HEK293T (cell line): ENCODE results near the gene MRPL55.
A peak's percentile ranks its signal among the peaks of the same experiment; 100 is the strongest.

Experiments
- CTCF ChIA-PET: fragments of 350-600 bp; formaldehyde crosslinking; extraction: SDS; loops from one replicate; lab custom pipeline; 2021; ENCODE audit warnings: antibody characterized with exemption, inconsistent platforms; lab: Yijun Ruan, JAX
- POLR2A ChIA-PET: fragments of 350-600 bp; formaldehyde crosslinking; extraction: SDS; loops from one replicate; lab custom pipeline; 2020; ENCODE audit warnings: antibody characterized with exemption, inconsistent platforms; lab: Yijun Ruan, JAX
- DNase-seq: peaks from one replicate; pipeline ENCODE4 v3.0.0; 2012; ENCODE audit warnings: mixed read lengths; ENCODE audit errors: extremely low spot score
- ARNT ChIP-seq: fragments of 450-650 bp; IDR thresholded peaks from 2 replicates; pipeline ENCODE4 v1.6.1; 2017; ENCODE audit warnings: mild to moderate bottlenecking
- BHLHE40 ChIP-seq: fragments of 450-650 bp; IDR thresholded peaks from 2 replicates; pipeline ENCODE4 v1.6.1; 2016; ENCODE audit warnings: mild to moderate bottlenecking, moderate library complexity, borderline replicate concordance
- CTBP1 ChIP-seq: fragments of 450-650 bp; IDR thresholded peaks from 2 replicates; pipeline ENCODE4 v1.6.1; 2016; ENCODE audit warnings: borderline replicate concordance
- ELF4 ChIP-seq: fragments of 450-650 bp; IDR thresholded peaks from 2 replicates; pipeline ENCODE4 v1.6.1; 2017; ENCODE audit warnings: antibody characterized with exemption
- FOXA1 ChIP-seq: fragments of 450-650 bp; IDR thresholded peaks from 2 replicates; pipeline ENCODE4 v1.6.1; 2016; ENCODE audit warnings: mild to moderate bottlenecking
- FOXK2 ChIP-seq: fragments of 450-650 bp; IDR thresholded peaks from 2 replicates; pipeline ENCODE4 v1.6.1; 2016; ENCODE audit warnings: mild to moderate bottlenecking
- FOXM1 ChIP-seq: fragments of 450-650 bp; IDR thresholded peaks from 2 replicates; pipeline ENCODE4 v1.6.1; 2017; ENCODE audit warnings: mild to moderate bottlenecking, borderline replicate concordance
- HDGF ChIP-seq: fragments of 450-650 bp; IDR thresholded peaks from 2 replicates; pipeline ENCODE4 v1.6.1; 2017; ENCODE audit warnings: antibody characterized with exemption, borderline replicate concordance
- L3MBTL2 ChIP-seq: fragments of 450-650 bp; conservative IDR thresholded peaks from 2 replicates; pipeline ENCODE4 v1.6.1; 2016; ENCODE audit warnings: mild to moderate bottlenecking
- LEF1 ChIP-seq: fragments of 450-650 bp; IDR thresholded peaks from 2 replicates; pipeline ENCODE4 v1.6.1; 2017; ENCODE audit warnings: mild to moderate bottlenecking, borderline replicate concordance
- NFRKB ChIP-seq: fragments of 450-650 bp; IDR thresholded peaks from 2 replicates; pipeline ENCODE4 v1.6.1; 2016; ENCODE audit warnings: mild to moderate bottlenecking, moderate library complexity
- PKNOX1 ChIP-seq: fragments of 450-650 bp; IDR thresholded peaks from 2 replicates; pipeline ENCODE4 v1.6.1; 2016
- SP1 ChIP-seq: fragments of 450-650 bp; IDR thresholded peaks from 2 replicates; pipeline ENCODE4 v1.6.1; 2017
- SUZ12 ChIP-seq: fragments of 450-650 bp; IDR thresholded peaks from 2 replicates; pipeline ENCODE4 v1.6.1; 2016; ENCODE audit warnings: mild to moderate bottlenecking
- TARDBP ChIP-seq: fragments of 450-650 bp; IDR thresholded peaks from 2 replicates; pipeline ENCODE4 v1.6.1; 2016
- ZNF384 ChIP-seq: fragments of 450-650 bp; IDR thresholded peaks from 2 replicates; pipeline ENCODE4 v1.6.1; 2016

The MRPL55 gene

GRCh38 chr1:228097333-228098081 lies 11.6 kb downstream of the MRPL55 start:
- TF ChIP-seq BHLHE40 (no peak), FOXM1 (no peak), FOXK2 (no peak), SP1 (no peak), LEF1 (no peak), L3MBTL2 (no peak), FOXA1 (no peak), NFRKB (no peak), TARDBP (no peak)
- DNase-seq, result peak; percentile 1
- ChIA-PET CTCF (no interaction called here), POLR2A (interaction anchor here (1.2 to 4.9 kb wide), 4 partner anchors 8 to 16 kb away, joined by 3 to 23 read pairs (median 3); partner anchors contain the start of genes ARF1 and MRPL55)

DNA sequence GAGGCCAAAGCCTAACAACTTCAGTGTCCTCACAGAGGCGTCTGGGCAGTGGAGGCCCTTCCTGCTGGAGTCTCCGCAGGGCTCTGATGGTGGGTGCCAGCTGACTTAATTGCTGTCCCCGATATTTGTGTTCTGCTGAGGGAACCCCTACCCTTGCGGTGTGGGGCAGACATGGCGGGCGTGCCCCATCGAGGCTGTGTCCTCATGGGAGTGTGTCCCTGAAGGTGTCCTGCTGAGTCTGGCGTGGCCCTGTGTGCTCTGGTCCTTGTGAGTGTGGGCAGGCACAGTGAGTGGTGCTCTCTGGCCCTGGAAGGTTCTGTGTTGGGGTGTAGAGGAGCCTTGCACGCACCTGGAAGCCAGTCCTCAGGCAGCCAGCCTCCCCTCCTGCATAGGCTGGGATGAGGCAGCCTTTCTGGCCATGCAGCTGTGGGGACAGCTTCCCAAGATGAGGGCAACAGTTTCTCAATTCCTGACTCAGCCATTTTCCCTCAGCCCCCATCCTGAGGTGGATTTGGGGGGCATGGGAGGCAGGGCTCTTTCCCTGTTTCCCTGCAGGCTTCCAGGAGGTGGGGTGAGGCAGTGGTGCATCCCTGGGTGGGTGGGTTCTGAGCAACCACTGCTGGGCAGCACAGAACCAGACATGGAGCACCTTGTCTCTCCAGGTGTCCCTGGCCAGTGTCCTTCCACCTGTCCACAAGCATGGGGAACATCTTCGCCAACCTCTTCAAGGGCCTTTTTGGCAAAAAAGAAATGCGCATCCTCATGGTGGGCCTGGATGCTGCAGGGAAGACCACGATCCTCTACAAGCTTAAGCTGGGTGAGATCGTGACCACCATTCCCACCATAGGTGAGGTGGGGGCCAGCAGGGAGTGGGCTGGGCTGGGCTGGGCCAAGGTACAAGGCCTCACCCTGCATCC lies 12.4 kb downstream of the MRPL55 start:
- TF ChIP-seq FOXA1, result no peak
- 0 out of 2 replicates have a peak, but pooled peaks have one; percentile 34 for TF ChIP-seq HDGF
- DNase-seq, result no peak
- ChIA-PET POLR2A (interaction anchor here (1.2 kb wide), 1 partner anchor 11 kb away, joined by 3 read pairs; no protein-coding TSS in a partner anchor), CTCF (no interaction called here)

DNA sequence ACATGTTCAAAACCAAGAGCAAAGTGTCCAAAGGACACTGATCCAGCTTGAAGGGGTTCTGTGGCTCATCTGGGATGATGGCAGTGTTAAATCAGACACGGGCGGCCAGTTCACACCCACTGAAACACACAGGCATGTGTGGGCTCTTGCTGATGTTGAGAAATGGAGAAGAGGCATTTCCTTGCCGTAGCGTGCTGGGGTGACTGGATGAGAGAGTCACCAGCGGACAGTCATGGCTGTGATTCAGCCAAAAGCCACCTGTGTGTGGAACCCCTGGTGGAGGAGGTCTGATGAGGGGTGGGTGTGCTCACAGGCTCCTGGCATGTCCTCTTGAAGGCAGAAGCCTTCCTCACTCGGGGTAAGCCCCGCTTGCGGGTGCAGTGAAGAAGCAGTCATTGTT lies 13.2 kb downstream of the MRPL55 start:
- CTCF ChIA-PET, result no interaction called here
- TF ChIP-seq ARNT (no peak), BHLHE40 (no peak), ZNF384 (no peak), FOXA1 (no peak), TARDBP (no peak), HDGF (no peak), L3MBTL2 (no peak), SP1 (no peak), NFRKB (no peak)
- no peak for DNase-seq
- POLR2A ChIA-PET, result no interaction called here

- POLR2A ChIA-PET, result no interaction called here
- CTCF ChIA-PET, result no interaction called here
- no peak for DNase-seq
- TF ChIP-seq ARNT (no peak), NFRKB (no peak), ZNF384 (no peak), HDGF (no peak), CTBP1 (no peak), BHLHE40 (no peak), PKNOX1 (no peak), TARDBP (no peak)
Measured at GRCh38 chr1:228095161-228095560, 13.9 kb downstream of the MRPL55 start.

GRCh38 chr1:228094432-228095016 lies 14.6 kb downstream of the MRPL55 start:
- DNase-seq, result no peak

GRCh38 chr1:228093050-228093906 lies 15.8 kb downstream of the MRPL55 start:
- TF ChIP-seq SP1, result no peak
- no peak for TF ChIP-seq ELF4
- no peak for TF ChIP-seq FOXM1
- no peak for TF ChIP-seq BHLHE40
- TF ChIP-seq ARNT, result no peak
- no peak for TF ChIP-seq PKNOX1
- no peak for TF ChIP-seq NFRKB
- TF ChIP-seq SUZ12, result no peak
- no peak for TF ChIP-seq ZNF384
- no peak for TF ChIP-seq LEF1
- TF ChIP-seq FOXK2, result no peak
- no peak for TF ChIP-seq HDGF
- TF ChIP-seq L3MBTL2, result no peak
- TF ChIP-seq TARDBP, result no peak
- TF ChIP-seq CTBP1, result no peak
- TF ChIP-seq FOXA1, result no peak
- ChIA-PET CTCF (no interaction called here), POLR2A (interaction anchor here (1.0 kb wide), 1 partner anchor 11 kb away, joined by 4 read pairs; the partner anchor contains the start of gene ARF1)

More at GRCh38 chr1:228094432-228095016, 14.6 kb downstream of the MRPL55 start:
- TF ChIP-seq L3MBTL2 (no peak), SUZ12 (no peak), HDGF (no peak), SP1 (no peak), ARNT (no peak), ZNF384 (no peak), LEF1 (no peak)
- ChIA-PET CTCF (no interaction called here), POLR2A (no interaction called here)

More at GRCh38 chr1:228093050-228093906, 15.8 kb downstream of the MRPL55 start:
- DNase-seq, result no peak
